ENCODE data around the gene IGHMBP2.

Gene IGHMBP2

DNA sequence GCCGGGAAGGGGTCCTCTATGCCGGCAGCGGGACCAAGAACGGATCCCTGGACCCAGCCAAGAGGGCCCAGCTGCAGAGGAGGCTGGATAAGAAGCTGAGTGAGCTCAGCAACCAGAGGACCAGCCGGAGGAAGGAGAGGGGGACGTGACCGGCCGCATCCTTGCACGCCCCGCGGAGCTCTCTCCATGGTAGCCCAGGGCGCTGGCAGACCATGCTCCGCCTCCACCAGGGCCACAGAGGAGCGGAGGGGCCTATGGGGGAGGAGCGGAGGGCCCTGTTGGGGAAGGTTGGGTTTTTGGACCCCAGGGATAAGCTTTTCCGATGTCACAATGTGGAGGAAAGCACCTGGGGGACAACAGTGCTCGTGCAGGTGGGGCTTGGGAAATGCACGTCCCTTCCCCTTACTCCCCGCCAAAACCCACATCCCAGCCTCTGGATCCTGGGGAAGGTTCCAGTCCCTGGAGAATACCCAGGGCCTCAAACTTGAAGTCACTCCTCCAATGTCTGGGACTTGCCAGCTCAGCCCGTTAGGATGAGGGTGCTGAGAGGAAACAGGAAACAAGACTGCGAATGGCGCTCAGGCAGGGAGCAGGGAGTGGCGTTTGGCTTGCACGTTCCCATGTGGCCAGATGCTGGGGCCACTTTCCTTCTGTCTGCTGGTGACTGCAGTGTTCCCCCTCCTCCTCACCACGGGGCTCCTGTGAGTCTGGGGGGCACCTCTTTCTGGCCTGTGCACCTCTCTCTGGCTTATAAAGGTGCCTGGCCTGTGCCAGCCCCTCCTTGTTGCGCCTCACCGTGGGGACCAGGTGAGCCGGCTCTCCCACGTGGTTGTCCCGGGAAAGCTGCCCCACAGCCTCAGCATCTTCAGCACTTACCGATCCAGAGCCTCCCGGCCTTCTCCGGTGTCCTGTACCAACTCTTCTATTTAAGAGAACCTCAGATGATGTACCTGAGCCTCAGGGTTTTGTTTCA lies 36.2 kb downstream of the IGHMBP2 start:
- no peak for DNase-seq

DNA sequence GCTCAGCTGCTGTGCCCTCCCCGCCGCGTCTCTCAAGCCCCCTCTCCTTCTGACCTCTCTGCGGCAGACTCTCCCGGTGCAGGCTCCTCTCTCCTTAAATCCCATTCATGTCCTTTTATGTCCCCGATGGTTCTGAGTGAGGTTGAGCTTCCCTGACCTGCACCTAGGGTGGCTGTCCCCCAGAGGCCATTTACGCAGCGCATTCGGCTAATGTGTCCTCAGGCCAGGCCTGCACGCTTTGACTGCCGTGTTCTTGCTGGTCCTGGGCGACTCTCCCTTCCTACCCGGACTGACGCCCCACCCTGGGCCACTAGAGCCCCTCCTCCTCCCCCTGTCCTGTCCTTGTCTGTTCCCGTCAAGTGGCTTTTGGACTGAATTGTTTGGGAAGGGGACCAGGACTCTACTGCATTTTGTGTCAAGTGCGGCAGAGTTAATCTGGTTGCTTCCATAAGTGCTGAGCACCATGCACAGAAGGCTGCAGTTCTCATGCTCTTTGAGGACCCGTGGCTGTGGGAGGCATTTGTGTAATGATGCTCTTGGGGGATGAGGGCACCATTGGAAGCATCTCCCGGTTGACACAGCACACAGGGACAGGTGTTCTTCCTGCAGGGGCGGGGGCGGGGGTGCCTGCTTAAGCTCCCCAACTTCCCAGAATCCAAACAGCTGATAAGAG lies 37.1 kb downstream of the IGHMBP2 start:
- no peak for DNase-seq

DNA sequence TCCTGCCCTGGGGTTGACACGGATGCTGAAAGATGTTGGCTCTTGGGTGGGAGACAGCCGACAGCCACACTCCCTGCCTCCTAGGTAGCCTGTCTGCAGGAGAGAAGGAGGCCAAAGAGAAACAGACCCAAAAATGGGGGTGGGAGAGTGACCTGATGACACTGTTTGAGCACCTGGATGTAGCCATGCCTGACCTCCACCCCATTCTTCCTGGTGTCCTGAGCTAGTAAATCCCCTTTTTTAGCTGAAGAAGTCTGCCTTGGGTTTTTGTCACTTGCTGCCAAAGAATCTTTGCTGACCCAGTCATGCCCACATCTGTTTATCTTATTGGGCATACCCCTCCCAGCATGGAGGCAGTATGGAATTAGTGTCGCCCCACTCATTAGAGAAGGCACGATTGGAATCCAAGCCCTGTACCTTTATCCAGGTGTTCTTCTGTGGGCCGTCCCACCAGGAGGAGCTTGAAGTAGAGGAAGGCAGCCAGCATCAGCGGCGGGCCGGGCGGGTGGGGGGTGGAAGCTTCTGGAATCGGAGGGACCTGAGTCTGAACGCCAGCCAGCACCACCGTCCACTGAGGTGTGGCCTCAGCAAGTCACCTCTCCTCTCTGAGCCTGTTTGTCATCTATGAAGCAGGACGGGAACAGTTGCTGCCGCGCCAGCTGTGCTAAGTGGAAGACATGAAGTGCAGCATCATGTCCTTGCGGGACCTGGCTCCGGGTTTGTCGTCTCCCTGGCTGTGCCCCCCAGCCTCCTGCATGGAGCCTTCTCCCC lies 37.8 kb downstream of the IGHMBP2 start:
- no peak for DNase-seq

DNA sequence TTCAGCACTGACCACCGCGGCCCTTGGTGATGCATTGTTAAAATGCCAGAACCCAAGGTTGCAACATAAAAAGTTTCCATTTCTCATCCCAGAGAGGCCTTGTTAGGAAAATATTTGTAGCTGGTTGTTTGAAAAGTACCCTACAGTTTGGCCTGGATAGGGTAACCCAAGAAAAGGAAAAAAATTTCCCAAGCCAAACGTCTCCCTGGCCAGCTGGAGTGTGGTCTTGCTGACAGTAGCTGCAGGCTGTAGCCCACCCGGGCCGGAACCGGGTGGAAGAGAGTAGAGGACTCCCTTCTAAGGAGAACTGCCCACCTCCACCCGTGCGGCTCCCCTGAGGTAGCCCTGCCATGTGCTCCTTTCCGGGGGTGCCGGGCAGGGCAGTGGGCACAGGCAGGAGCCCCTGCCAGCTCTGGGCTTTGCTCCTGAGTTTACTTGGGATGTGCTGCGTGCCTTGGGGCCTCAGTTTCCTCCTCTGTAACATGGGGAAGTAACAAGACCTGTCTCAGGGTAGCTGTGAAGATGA lies 38.5 kb downstream of the IGHMBP2 start:
- DNase-seq, result no peak

DNA sequence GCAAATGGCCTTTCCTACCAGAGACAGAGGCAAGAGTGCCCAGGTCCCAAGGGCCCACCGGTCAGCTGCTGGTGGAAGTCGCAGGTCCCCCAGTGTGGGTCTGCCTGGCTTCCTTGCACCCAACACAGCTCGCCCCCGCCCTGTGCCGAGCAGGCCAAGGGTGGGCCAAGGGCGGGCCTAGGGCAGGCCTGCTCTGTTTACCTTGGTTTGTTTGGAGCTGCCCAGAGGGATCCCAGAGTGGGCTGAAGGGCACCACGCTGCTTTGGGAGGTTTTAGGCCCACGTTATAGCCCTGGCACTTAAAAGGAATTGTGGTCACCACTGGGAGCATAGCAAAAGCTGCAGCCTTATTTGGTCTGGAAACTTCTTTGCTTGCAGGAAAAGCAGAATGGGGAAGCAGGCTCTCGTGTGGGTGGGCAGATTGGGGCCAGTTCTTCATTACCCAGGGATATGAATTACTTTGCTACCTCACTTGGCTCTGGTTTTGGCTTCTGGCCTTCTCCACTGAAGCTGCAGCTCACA lies 39.1 kb downstream of the IGHMBP2 start:
- DNase-seq, result no peak

DNA sequence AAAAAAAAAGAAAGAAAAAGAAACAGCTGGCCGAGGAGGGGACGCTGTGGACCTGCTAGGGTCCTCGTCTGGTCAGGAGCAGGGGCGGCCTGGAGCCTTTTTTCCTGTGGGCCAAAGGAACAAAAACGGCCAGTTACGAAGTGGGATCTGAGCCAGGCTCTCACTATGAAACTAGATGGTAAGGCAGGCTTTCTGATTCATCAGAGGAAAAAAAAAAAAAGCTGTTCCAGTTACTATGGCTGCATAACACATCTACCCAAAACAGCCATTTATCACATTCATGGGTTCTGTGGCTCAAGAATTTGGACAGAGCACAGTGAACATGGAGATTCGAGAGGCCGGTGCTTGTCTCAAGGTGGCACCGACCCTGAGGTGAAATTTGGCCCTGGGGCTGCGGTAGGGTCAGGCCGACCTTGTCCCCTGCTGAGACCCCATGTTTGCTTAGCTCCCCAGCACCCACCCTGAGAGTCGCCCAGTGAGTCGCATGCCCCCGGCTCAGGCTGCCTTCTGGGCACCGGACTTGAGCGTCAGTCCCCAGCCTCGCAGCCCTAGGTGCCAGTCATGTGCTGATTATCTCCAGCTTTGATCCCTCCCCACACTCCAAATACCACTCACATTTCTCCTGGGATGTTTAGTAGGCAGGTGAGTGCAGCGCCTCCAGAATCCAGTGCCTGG lies 42.9 kb downstream of the IGHMBP2 start:
- peak in 1 of 51 donors; percentile 6 for DNase-seq

DNA sequence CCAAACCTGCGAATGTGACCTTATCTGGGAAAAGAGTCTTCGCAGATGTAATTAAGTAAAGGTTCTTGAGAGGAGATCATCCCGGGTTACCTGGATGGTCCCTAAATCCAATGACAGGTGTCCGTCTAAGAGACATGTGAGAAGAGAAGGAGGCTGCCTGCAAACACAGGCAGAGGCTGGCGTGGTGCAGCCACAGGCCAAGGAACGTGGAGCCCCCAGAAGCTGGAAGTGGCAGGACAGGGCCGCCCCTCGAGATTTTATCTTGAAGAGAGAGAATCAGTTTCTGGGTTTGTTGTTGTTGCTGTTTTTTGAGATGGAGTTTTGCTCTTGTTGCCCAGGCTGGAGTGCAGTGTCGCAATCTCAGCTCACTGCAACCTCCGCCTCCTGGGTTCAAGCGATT lies 43.5 kb downstream of the IGHMBP2 start:
- no peak for DNase-seq

DNA sequence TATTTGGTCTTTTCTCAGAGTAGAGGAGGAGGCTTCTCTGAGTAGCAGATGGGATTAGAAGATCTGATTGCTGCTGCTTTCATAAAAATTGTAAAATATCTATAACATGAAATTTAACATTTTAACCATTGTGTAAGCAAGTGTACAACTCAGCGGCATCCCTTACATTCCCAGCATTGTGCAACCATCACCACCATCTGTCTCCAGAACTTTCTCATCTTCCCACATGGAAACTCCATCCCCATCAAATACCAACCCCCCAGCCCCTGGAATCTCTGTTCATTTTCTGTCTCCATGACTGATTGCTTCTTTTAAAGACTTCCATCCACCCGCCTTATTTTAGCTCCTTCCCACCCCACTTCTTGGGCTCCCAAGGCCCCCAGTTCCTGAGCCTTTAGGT lies 44.8 kb downstream of the IGHMBP2 start:
- no peak for DNase-seq

DNA sequence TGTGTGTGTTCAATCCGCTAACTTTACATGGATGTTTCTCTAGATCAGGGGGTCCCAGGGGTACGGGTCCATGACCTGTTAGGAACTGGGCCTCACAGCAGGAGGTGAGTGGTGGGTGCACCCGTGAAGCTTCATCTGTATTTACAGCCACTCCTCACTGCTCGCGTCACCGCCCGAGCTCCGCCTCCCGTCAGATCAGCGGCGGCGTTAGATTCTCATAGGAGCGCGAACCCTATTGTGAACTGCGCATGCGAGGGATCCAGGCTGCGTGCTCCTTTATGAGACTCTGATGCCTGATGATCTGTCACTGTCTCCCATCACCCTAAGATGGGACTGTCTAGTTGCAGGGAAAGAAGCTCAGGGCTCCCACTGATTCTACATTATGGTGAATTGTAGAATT lies 45.2 kb downstream of the IGHMBP2 start:
- DNase-seq, result no peak

DNA sequence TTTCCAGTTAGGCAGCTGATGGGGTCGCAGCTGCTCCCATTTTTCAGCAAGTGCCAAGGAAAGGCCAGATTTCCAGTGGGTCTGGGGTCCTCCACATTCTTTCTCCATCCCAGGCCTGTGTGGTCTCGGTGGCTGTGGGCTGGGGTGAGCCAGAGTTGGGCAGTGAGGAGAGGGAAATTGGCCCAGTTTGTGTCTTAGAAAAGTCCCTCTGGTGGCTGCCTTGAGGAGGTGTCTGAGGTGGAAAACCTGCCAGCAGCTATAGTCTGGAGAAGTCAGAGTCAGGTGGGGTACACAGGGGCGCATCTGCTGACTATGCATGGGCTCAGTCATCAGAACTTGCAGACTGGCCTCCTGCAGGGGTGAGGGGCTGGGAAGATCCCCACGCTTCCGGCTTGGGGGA lies 46.6 kb downstream of the IGHMBP2 start:
- no peak for DNase-seq

DNA sequence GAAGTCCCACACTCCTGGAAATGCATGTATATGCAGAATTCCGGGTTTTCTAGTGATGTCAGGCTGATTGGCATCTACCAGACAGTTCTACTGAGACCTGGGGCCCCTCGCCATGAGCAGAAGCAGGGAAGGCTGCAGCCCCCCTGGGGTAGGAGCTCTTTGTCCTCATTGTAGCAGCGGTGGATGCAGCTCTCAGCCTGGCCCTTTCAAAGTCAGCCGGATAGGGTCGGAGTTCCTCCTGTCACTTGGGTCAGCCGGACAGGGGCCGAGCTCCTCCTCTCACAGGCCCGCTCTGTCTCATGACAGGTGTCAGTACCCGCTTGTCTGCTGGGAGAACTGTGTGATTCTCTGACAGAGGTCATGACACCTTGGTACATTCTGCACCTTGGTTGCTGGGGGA lies 47.1 kb downstream of the IGHMBP2 start:
- no peak for DNase-seq

DNA sequence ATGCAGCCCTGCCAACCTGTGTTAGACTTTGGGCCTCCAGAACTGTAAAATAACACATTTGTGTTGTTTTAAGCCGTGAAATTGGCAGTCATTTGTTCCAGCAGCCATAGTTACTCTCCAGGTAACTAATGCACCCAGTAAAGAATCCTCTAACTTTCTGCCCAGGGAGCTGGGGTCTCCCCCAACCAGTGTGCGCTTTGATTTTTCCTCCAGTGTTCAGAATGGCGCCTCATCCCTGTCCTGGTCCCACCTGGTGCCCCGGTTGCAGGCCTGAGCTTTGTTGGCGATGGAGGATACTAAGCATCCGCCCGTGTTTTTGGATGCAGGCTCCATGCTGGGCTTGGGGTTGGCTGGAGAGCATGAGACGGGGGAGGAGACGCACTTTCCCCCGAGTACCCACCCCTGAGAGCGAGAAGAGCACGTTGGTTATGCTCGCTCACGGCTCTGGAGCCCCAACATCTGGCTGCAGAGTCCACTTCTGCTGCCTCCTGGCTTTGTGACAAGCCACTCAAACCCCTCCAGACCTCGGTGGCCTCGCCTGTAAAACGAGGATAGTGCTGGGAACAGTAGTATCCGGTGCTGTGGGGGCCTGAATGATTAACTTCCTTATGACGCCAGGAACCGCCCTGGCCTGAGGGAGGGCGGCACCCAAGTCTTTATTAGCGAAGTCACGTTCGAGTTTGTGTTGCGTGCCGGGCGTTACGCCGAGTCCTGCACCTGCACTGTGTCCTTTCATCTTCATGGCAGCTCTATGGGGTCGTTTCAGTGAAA lies 51.3 kb downstream of the IGHMBP2 start:
- DNase-seq, result no peak

DNA sequence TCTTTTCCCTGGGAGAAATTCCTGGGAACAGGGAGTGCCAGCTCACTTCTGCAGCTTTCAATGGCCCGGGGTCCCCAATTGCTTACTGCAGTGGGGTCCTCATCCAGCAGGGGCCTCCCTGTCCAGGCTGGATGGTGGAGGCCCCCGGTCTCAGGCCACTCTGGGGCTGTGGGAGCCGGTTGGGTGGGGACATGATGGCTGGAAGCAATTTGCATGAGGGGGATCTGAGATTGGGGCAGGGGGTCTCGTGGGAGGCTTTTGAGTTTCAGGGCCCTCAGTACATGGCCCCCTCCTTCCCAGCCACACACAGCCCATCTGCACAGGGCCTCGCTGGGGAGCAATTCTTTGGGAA lies 51.9 kb downstream of the IGHMBP2 start:
- DNase-seq, result no peak

DNA sequence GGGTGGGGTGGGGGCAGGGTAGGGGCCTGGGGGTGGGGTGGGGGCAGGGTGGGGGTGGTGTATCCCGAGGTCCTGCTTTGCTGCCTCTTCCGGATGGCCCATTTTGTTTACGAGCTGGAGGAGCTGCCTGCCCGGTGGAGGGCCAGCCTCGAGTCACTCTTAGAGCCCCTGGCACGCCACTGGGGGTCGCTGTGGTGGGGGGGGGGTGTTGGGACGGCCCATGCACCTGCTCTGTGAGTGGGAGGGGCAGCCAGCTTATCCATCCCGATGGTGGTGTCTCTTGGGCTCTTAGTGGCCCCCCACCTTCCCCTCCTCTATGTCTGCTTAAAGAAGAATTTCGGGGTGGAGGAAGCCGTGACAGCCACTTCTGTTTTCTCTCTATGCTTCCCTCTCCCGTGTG lies 52.5 kb downstream of the IGHMBP2 start:
- no peak for DNase-seq

DNA sequence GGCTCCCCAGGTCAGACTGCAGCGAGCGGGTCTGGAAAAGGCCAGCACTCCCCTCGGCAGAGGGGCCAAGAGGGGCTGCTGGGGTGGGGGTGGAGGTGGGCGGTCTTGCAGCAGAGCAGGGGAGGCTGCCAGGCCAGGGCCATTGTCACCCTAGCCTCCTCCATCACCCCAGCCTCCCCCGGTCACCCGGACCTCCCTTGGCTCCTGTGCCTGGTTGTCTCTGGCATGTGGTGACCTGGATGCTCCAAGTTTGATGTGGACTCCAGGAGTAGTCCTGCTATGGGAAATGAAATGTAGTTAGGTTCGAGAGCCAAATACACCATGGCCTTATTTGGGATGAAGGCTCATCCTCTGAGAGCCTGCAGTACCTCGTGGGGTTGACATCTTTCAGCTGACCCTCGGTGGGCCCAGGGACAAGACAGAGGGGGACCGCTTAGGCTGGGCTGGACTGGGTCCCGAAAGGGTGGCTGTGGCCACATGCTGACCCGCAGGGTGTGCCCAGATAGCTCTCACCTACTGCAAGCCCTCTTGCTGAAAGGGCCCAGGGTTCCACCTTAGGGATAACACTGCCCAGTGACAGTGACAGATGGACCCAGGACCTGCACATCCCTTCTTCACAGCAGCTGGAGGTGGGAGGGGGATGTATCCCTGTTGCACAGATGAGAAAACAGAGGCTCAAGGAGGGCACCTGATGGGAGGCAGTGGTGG lies 53.0 kb downstream of the IGHMBP2 start:
- DNase-seq, result no peak

DNA sequence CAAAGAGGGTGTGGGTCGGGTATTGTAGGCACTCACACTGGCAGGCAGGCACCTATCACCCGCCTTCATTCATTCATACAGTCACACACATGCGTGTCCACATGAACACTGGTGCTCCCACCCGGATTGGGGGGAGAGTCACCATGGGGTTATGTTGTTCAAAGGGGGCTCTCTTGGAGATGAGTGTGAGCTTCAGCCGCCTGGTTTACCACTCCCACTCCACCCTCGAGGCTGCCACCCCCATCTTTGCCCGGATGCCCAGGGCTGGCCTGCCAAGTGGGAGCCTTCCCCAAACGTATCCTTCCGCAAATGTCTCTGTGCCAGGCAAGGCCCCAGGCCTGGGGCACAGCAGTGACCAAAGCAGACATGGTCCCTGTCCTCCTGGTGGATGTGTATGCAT lies 54.5 kb downstream of the IGHMBP2 start:
- no peak for DNase-seq

DNA sequence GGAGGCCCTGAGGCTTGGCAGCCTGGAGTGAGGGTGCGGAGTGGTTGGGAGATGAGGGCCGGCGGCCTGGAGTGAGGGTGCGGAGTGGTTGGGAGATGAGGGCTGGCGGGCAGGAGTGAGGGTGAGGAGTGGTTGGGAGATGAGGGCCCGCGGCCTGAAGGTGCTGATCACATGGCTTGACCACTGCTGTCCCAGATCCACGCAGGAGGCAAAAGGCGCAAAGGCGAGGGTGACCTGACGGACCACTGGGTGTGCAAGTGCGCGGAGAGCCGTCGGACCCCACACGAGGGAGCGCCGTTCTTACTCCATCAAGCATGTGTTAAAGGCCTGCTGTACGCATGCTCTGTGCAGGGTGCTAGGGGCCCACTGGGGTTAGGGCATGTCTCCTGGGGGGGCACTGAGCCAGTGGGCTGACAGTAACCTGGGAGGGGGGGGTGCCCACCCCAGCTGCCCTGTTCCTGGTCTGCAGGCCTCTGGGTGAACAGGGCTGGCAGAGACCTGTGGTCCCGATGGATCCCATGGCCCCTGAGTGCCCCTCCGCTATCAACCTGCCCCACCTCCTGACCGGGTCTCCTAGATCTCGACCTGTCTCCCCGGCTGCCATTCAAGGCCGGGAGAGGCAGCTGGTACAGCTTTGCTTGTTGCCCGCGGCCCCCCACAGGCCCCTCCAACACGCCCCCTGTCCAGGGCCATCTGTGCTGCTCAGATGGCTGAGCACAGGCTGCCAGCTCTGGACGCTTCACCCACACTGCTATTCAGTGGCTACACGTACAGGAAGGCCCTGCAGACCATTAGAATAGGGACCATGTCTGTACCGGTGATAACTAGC lies 56.0 kb downstream of the IGHMBP2 start:
- no peak for DNase-seq

DNA sequence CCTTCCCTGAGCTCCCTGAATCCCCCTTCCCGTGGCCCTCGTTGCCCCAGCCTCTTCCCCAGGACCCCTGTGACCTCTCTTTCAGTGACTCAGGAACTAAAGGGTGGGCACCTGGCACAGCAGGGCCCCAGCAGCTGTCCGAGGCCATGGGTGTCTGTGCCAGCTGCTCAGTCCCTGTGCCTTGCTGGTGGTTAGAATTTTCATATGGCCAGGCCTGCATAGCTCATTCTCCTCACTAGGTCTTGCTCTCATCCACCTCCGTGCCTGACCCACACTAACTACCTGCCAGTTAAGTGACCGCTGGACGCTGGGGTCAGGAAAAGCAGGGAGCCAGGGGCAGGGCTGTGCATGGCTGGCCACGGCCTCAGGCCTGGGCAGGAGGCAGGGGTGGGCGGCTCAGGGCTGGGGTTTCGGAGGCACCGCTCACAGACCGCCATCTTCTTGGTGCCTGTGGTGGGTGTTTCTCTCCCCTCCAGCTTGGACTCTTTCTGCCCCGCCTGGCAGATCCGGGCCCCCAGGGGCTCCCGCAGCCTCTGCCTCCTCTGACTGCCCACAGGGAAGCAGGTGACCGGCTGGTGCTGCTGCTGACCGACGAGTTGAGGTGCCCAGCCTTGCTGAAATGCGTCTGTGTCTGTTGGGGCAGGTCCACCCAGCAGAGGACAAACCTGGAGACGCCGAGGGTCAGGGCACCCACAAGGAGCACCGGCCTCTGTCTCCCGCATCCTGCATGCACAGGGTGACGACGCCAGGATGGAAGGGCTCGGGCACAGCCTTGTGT lies 56.8 kb downstream of the IGHMBP2 start:
- DNase-seq, result no peak
